HepG2 (cell line): ENCODE results near the gene SCGB3A2. TPM values are rescaled to one million over a fixed set of nuclear protein-coding genes. Genes with fewer than 3 reads are reported as not detected.

Source experiments
- DDIT3 ChIP-seq: sonication (generic); formaldehyde crosslinking; IDR thresholded peaks from 2 replicates; pipeline ENCODE4 v1.4.0; 2020; ENCODE audit warnings: mild to moderate bottlenecking, missing genetic modification reagents
- DMTF1 ChIP-seq: sonication (generic); formaldehyde crosslinking; IDR thresholded peaks from 2 replicates; pipeline ENCODE4 v1.4.0; 2020; ENCODE audit warnings: mild to moderate bottlenecking, missing genetic modification reagents
- ELF1 ChIP-seq: sonication (generic); formaldehyde crosslinking; IDR thresholded peaks from 2 replicates; pipeline ENCODE4 v1.4.0; 2020; ENCODE audit warnings: missing genetic modification reagents
- HNRNPH1 ChIP-seq: fragments of 200-400 bp; formaldehyde crosslinking; optimal IDR thresholded peaks from 2 replicates; pipeline ENCODE3; 2017; ENCODE audit warnings: mild to moderate bottlenecking, low read depth, low read length
- JDP2 ChIP-seq: sonication (generic); formaldehyde crosslinking; IDR thresholded peaks from 2 replicates; pipeline ENCODE4 v1.8.1; 2022; ENCODE audit warnings: missing genetic modification reagents, borderline replicate concordance
- KLF6 ChIP-seq: IDR thresholded peaks from 2 replicates; pipeline ENCODE4 v1.8.0; 2016; ENCODE audit warnings: missing biosample characterization, missing genetic modification reagents
- MIER2 ChIP-seq: IDR thresholded peaks from 2 replicates; pipeline ENCODE4 v1.6.1; 2016; ENCODE audit warnings: missing biosample characterization, missing genetic modification reagents
- MNT ChIP-seq: fragments of 450-650 bp; IDR thresholded peaks from 2 replicates; pipeline ENCODE4 v1.6.1; 2016
- NFE2L1 ChIP-seq: sonication (generic); formaldehyde crosslinking; IDR thresholded peaks from 2 replicates; pipeline ENCODE4 v1.4.0; 2020; ENCODE audit warnings: missing genetic modification reagents, mild to moderate bottlenecking, borderline replicate concordance
- RBAK ChIP-seq: sonication (generic); formaldehyde crosslinking; IDR thresholded peaks from 2 replicates; pipeline ENCODE4 v1.5.1; 2020; ENCODE audit warnings: mild to moderate bottlenecking, missing genetic modification reagents
- ZBTB3 ChIP-seq: sonication (generic); formaldehyde crosslinking; IDR thresholded peaks from 2 replicates; pipeline ENCODE4 v1.4.0; 2020; ENCODE audit warnings: low read depth, mild to moderate bottlenecking, moderate library complexity, missing genetic modification reagents, borderline replicate concordance
- ZBTB38 ChIP-seq: sonication (generic); formaldehyde crosslinking; IDR thresholded peaks from 2 replicates; pipeline ENCODE4 v1.5.1; 2020; ENCODE audit warnings: mild to moderate bottlenecking, missing genetic modification reagents
- ZIK1 ChIP-seq: sonication (generic); formaldehyde crosslinking; IDR thresholded peaks from 2 replicates; pipeline ENCODE4 v1.5.0; 2020; ENCODE audit warnings: mild to moderate bottlenecking, low read depth, missing genetic modification reagents, borderline replicate concordance
- ZNF260 ChIP-seq: sonication (generic); formaldehyde crosslinking; IDR thresholded peaks from 2 replicates; pipeline ENCODE4 v1.4.0; 2020; ENCODE audit warnings: missing genetic modification reagents, low read depth, mild to moderate bottlenecking, borderline replicate concordance
- ZNF354B ChIP-seq: sonication (generic); formaldehyde crosslinking; IDR thresholded peaks from 2 replicates; pipeline ENCODE4 v1.8.0; 2022; ENCODE audit warnings: mild to moderate bottlenecking, missing genetic modification reagents
- ZNF598 ChIP-seq: sonication (generic); formaldehyde crosslinking; IDR thresholded peaks from 2 replicates; pipeline ENCODE4 v1.5.1; 2020; ENCODE audit warnings: mild to moderate bottlenecking, missing genetic modification reagents, borderline replicate concordance
- polyA plus RNA-seq, 8 experiments: library from polyadenylated mRNA; depleted of rRNA in 3 of 8; stranded (reverse) in 7 of 8; unstranded in 1 of 8; fragments of >200 nt; fragmentation: Illumina TruSeq in 4 of 8; extraction: Trizol in 4 of 8; gene quantifications; 2 replicates each; pipeline versions ENCODE4 v1.2.1 to v1.2.3, GENCODE V29; 2011 to 2016; ENCODE audit warnings: low read depth in 4 of 8, missing spikeins in 1 of 8, mixed read lengths in 1 of 8; ENCODE audit not compliant: insufficient read depth in 1 of 8
- total RNA-seq, 5 experiments: library from RNA; depleted of rRNA; stranded (reverse); fragments of >200 nt; fragmentation: Illumina TruSeq; extraction: Trizol; gene quantifications; 2 replicates each; pipeline ENCODE4 v1.2.3, GENCODE V29; 2016; ENCODE audit warnings: low read depth in 1 of 5
- TF ChIP-seq, protein P1 (sequence below): sonication (generic); formaldehyde crosslinking; IDR thresholded peaks from 2 replicates; pipeline ENCODE4 v1.4.0; 2020; ENCODE audit warnings: missing genetic modification reagents, borderline replicate concordance
- TF ChIP-seq, protein P2 (sequence below): conservative IDR thresholded peaks from 2 replicates; pipeline ENCODE4 v1.6.1; 2018; ENCODE audit warnings: missing genetic modification reagents

The SCGB3A2 gene
- total and polyA plus RNA-seq, 2 of the 13 experiments (the other 11 are each of a cell fraction or from before 2014, with no cell fraction given), result not detected

DNA sequence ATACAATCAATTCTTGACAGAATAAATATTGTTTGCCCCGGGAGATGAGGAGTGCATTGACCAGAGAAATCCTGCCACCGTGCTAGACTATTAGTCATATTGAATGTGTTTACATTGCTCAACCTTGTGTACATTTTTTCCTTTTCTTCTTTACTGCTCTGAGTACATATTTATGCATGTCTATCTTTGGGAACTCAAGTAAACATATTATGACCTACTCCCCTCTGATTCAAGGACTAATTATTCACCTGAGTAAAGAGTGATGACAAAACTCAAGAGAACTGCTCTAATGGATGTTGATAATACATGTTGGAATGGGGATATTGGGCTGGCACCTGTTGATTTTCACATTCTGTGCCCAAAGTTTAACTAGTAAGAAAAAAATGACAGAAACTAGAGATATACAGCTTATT is 43.1 kb upstream of the SCGB3A2 start (continued):
- TF ChIP-seq JDP2 (CRISPR knock-in tag) (peak; percentile 79; the same call in 1 of the 2 replicates), MIER2 (CRISPR knock-in tag) (peak; percentile 40; the same call in 1 of the 2 replicates), ZIK1 (CRISPR knock-in tag) (no peak), NFE2L1 (no peak), ZBTB38 (no peak), RBAK (CRISPR knock-in tag) (no peak), DMTF1 (no peak), ZNF598 (CRISPR knock-in tag) (no peak), DDIT3 (CRISPR knock-in tag) (no peak; the same call in 1 of the 2 replicates), ZNF354B (CRISPR knock-in tag) (no peak), MNT (0 out of 2 replicates have a peak, but pooled peaks have one; percentile 4), HNRNPH1 (no peak), ZBTB3 (CRISPR knock-in tag) (peak; percentile 45; the same call in 1 of the 2 replicates), KLF6 (CRISPR knock-in tag) (peak; percentile 95), ELF1 (CRISPR knock-in tag) (peak; percentile 56), ZNF260 (CRISPR knock-in tag) (no peak)
- TF ChIP-seq, protein P1, sequence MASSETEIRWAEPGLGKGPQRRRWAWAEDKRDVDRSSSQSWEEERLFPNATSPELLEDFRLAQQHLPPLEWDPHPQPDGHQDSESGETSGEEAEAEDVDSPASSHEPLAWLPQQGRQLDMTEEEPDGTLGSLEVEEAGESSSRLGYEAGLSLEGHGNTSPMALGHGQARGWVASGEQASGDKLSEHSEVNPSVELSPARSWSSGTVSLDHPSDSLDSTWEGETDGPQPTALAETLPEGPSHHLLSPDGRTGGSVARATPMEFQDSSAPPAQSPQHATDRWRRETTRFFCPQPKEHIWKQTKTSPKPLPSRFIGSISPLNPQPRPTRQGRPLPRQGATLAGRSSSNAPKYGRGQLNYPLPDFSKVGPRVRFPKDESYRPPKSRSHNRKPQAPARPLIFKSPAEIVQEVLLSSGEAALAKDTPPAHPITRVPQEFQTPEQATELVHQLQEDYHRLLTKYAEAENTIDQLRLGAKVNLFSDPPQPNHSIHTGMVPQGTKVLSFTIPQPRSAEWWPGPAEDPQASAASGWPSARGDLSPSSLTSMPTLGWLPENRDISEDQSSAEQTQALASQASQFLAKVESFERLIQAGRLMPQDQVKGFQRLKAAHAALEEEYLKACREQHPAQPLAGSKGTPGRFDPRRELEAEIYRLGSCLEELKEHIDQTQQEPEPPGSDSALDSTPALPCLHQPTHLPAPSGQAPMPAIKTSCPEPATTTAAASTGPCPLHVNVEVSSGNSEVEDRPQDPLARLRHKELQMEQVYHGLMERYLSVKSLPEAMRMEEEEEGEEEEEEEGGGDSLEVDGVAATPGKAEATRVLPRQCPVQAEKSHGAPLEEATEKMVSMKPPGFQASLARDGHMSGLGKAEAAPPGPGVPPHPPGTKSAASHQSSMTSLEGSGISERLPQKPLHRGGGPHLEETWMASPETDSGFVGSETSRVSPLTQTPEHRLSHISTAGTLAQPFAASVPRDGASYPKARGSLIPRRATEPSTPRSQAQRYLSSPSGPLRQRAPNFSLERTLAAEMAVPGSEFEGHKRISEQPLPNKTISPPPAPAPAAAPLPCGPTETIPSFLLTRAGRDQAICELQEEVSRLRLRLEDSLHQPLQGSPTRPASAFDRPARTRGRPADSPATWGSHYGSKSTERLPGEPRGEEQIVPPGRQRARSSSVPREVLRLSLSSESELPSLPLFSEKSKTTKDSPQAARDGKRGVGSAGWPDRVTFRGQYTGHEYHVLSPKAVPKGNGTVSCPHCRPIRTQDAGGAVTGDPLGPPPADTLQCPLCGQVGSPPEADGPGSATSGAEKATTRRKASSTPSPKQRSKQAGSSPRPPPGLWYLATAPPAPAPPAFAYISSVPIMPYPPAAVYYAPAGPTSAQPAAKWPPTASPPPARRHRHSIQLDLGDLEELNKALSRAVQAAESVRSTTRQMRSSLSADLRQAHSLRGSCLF (CRISPR knock-in tag), result no peak
- TF ChIP-seq, protein P2, sequence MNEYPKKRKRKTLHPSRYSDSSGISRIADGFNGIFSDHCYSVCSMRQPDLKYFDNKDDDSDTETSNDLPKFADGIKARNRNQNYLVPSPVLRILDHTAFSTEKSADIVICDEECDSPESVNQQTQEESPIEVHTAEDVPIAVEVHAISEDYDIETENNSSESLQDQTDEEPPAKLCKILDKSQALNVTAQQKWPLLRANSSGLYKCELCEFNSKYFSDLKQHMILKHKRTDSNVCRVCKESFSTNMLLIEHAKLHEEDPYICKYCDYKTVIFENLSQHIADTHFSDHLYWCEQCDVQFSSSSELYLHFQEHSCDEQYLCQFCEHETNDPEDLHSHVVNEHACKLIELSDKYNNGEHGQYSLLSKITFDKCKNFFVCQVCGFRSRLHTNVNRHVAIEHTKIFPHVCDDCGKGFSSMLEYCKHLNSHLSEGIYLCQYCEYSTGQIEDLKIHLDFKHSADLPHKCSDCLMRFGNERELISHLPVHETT, result peak; percentile 71; the same call in 1 of the 2 replicates
